GM12878 (cell line): ENCODE results near the gene INTS6L. TPM values are rescaled to one million over a fixed set of nuclear protein-coding genes. Genes with fewer than 3 reads are reported as not detected.

ENCODE experiments used
- ATAC-seq: fragments of 200-7000 bp; cut with Tn5 transposase; 3 replicates; pipeline ENCODE4 v1.9.1; 2020; ENCODE audit warnings: mild to moderate bottlenecking, moderate library complexity
- BruUV-seq: library from RNA; stranded (reverse); fragments of 400-500 nt; replicated peaks from 2 replicates; lab custom pipeline; 2021; lab: Mats Ljungman, UMichigan
- CTCF ChIA-PET: fragments of 300-600 bp; sonication (Branson Sonifier 250); formaldehyde crosslinking; extraction: SDS; loops from one replicate; lab custom pipeline; 2021; ENCODE audit warnings: inconsistent platforms; lab: Yijun Ruan, JAX
- POLR2A ChIA-PET: fragments of 350-600 bp; formaldehyde crosslinking; extraction: SDS; loops from one replicate; lab custom pipeline; 2021; ENCODE audit warnings: inconsistent platforms; lab: Charles Lee
- RAD21 ChIA-PET: fragments of 300-600 bp; sonication (Branson Sonifier 250); formaldehyde crosslinking; loops from one replicate; lab custom pipeline; 2023; ENCODE audit warnings: antibody characterized with exemption; ENCODE audit not compliant: unreplicated experiment; lab: Charles Lee
- SMC1A ChIA-PET: fragments of 300-600 bp; sonication (Branson Sonifier 250); formaldehyde crosslinking; loops from one replicate; lab custom pipeline; 2023; ENCODE audit not compliant: unreplicated experiment, uncharacterized antibody; lab: Charles Lee
- DNase-seq: peaks from one replicate; pipeline ENCODE4 v3.0.0-alpha.2; 2011; ENCODE audit warnings: low read depth, low spot score
- FAIRE-seq: peaks from 3 replicates; lab custom pipeline; 2011; peaks lifted over from hg19 to GRCh38; lab: Jason Lieb, UNC
- H2AFZ ChIP-seq: 2 replicates; pipeline ENCODE4 v1.6.0; 2011; ENCODE audit warnings: low read depth, low read length, control low read depth; ENCODE audit not compliant: control insufficient read depth
- H3K27ac ChIP-seq: 2 replicates; pipeline ENCODE4 v1.5.1; 2011; ENCODE audit warnings: control low read depth; ENCODE audit not compliant: control insufficient read depth, insufficient read depth
- H3K27me3 ChIP-seq, 2 experiments: replicated peaks in 1 of 2; 2 replicates each; pipeline versions ENCODE4 v1.6.0 to v1.6.1; 2011; ENCODE audit warnings: low read length in 1 of 2; ENCODE audit not compliant: control insufficient read depth in 2 of 2, insufficient read depth in 2 of 2
- H3K36me3 ChIP-seq, 2 experiments: 2 replicates each; pipeline ENCODE4 v1.5.1; 2011; ENCODE audit warnings: low read length in 1 of 2; ENCODE audit not compliant: control insufficient read depth in 2 of 2, insufficient read depth in 2 of 2
- H3K4me1 ChIP-seq: 2 replicates; pipeline ENCODE4 v1.6.1; 2011; ENCODE audit warnings: mild to moderate bottlenecking, low read length, moderate library complexity, mixed read lengths; ENCODE audit not compliant: control insufficient read depth, insufficient read depth
- H3K4me2 ChIP-seq: 2 replicates; pipeline ENCODE4 v1.6.0; 2011; ENCODE audit warnings: control low read depth; ENCODE audit not compliant: control insufficient read depth, insufficient read depth
- H3K4me3 ChIP-seq: fragments of 200-600 bp; sonication (generic); 2 replicates; pipeline ENCODE4 v1.5.1; 2016
- H3K79me2 ChIP-seq: 2 replicates; pipeline ENCODE4 v1.6.0; 2011; ENCODE audit warnings: low read length; ENCODE audit not compliant: control insufficient read depth, insufficient read depth
- H3K9ac ChIP-seq: 2 replicates; pipeline ENCODE4 v1.8.0; 2011; ENCODE audit warnings: low read length, control low read depth, mixed read lengths; ENCODE audit not compliant: control insufficient read depth, insufficient read depth
- H3K9me3 ChIP-seq: replicated peaks from 3 replicates; pipeline ENCODE4 v1.5.1; 2011; ENCODE audit warnings: mild to moderate bottlenecking, low read length; ENCODE audit not compliant: control insufficient read depth, insufficient read depth
- H4K20me1 ChIP-seq: 2 replicates; pipeline ENCODE4 v1.6.0; 2011; ENCODE audit not compliant: control insufficient read depth, insufficient read depth
- BMI1 ChIP-seq: fragments of 450-650 bp; IDR thresholded peaks from 2 replicates; pipeline ENCODE4 v1.6.1; 2016; ENCODE audit warnings: mild to moderate bottlenecking, moderate library complexity, borderline replicate concordance
- EED ChIP-seq: sonication (generic); IDR thresholded peaks from 2 replicates; pipeline ENCODE4 v1.6.1; 2016; ENCODE audit warnings: antibody characterized with exemption, low read depth
- EZH2 ChIP-seq: IDR thresholded peaks from 2 replicates; pipeline ENCODE4 v1.6.1; 2012; ENCODE audit warnings: low read depth, mild to moderate bottlenecking, control low read depth, inconsistent platforms, low read length, borderline replicate concordance; ENCODE audit not compliant: control insufficient read depth
- FOS ChIP-seq: IDR thresholded peaks from 3 replicates; pipeline ENCODE4 v1.6.1; 2011; ENCODE audit warnings: borderline replicate concordance; ENCODE audit not compliant: insufficient read length; ENCODE audit errors: extremely low read depth
- GABPA ChIP-seq: IDR thresholded peaks from 2 replicates; pipeline ENCODE4 v1.6.1; 2014; ENCODE audit warnings: antibody characterized with exemption, low read depth, mild to moderate bottlenecking, inconsistent platforms
- HDAC6 ChIP-seq: fragments of 200-600 bp; sonication (generic); IDR thresholded peaks from one replicate; pipeline ENCODE4 v1.8.0; 2017; ENCODE audit warnings: antibody characterized with exemption; ENCODE audit not compliant: unreplicated experiment
- IKZF1 ChIP-seq: fragments of 450-650 bp; conservative IDR thresholded peaks from 2 replicates; pipeline ENCODE4 v1.6.1; 2017; ENCODE audit warnings: antibody characterized with exemption, mild to moderate bottlenecking
- IKZF2 ChIP-seq, 2 experiments: fragments of 450-650 bp; IDR thresholded peaks; 2 replicates each; pipeline ENCODE4 v1.6.1; 2017; ENCODE audit warnings: mild to moderate bottlenecking in 2 of 2, moderate library complexity in 2 of 2
- LARP7 ChIP-seq: fragments of 450-650 bp; IDR thresholded peaks from 2 replicates; pipeline ENCODE4 v1.6.1; 2017; ENCODE audit warnings: mild to moderate bottlenecking
- MTA3 ChIP-seq: IDR thresholded peaks from 2 replicates; pipeline ENCODE4 v1.6.1; 2012; ENCODE audit warnings: low read length, inconsistent platforms, borderline replicate concordance
- SIX5 ChIP-seq: IDR thresholded peaks from 2 replicates; pipeline ENCODE4 v1.6.1; 2011; ENCODE audit warnings: mild to moderate bottlenecking, low read depth, low read length, moderate library complexity; ENCODE audit not compliant: severe bottlenecking
- SMARCA5 ChIP-seq: fragments of 450-650 bp; IDR thresholded peaks from 2 replicates; pipeline ENCODE4 v1.6.1; 2017; ENCODE audit warnings: mild to moderate bottlenecking
- SPI1 ChIP-seq: IDR thresholded peaks from 2 replicates; pipeline ENCODE4 v1.6.1; 2011; ENCODE audit warnings: low read depth, mild to moderate bottlenecking, low read length, moderate library complexity, borderline replicate concordance; ENCODE audit not compliant: insufficient read depth
- SUPT20H ChIP-seq: IDR thresholded peaks from 2 replicates; pipeline ENCODE4 v1.6.1; 2011; ENCODE audit warnings: low read depth, mild to moderate bottlenecking, low read length, moderate library complexity, borderline replicate concordance; ENCODE audit not compliant: control insufficient read depth
- WGBS: methylation state at CpG from one replicate; pipeline ENCODE4 v1.1.6; 2016; ENCODE audit warnings: low lambda C conversion rate; ENCODE audit not compliant: insufficient replicate concordance, insufficient coverage; ENCODE audit errors: missing lambda C conversion rate; 5-methylcytosine and 5-hydroxymethylcytosine counted together
- in situ Hi-C: fragments of 300-500 bp; cut with MboI; formaldehyde crosslinking; loops from 9 replicates; pipeline ENCODE4 v1.14.3; 2018; ENCODE audit warnings: mixed read lengths
- intact Hi-C: fragments of 100-400 bp; cut with micrococcal nuclease; formaldehyde crosslinking; loops from one replicate; pipeline ENCODE4 v1.14.2; 2022; ENCODE audit not compliant: unreplicated experiment
- polyA plus RNA-seq, 11 experiments: library from polyadenylated mRNA; depleted of rRNA in 4 of 11; unstranded in 6 of 11; stranded (reverse) in 5 of 11; fragments of >200 nt; fragmentation: Nextera tagmentation in 4 of 11; fragmentation: Illumina TruSeq in 1 of 11; extraction: Ambion mirVana in 4 of 11; extraction: Trizol in 1 of 11; gene quantifications; 1 replicate in 1 of 11; 2 replicates in 10 of 11; pipeline versions ENCODE4 v1.2.1 to v1.2.3, GENCODE V29; 2011 to 2016; ENCODE audit warnings: inconsistent platforms in 2 of 11, missing spikeins in 2 of 11, low read depth in 1 of 11
- total RNA-seq, 4 experiments: library from RNA; depleted of rRNA in 3 of 4; stranded (reverse); fragments of >200 nt in 3 of 4; fragmentation: Illumina TruSeq in 1 of 4; extraction: Trizol in 1 of 4; gene quantifications; 2 replicates each; pipeline versions ENCODE4 v1.2.1 to v1.2.3, GENCODE V29; 2013 to 2021
- TF ChIP-seq, protein P1 (sequence below): fragments of 450-650 bp; IDR thresholded peaks from 2 replicates; pipeline ENCODE4 v1.6.1; 2017; ENCODE audit warnings: mild to moderate bottlenecking, moderate library complexity
- TF ChIP-seq, protein P2 (sequence below): fragments of 450-650 bp; IDR thresholded peaks from 2 replicates; pipeline ENCODE4 v1.6.1; 2017; ENCODE audit warnings: mild to moderate bottlenecking, low read depth, inconsistent platforms; ENCODE audit not compliant: poor library complexity, severe bottlenecking

INTS6L gene
- total and polyA plus RNA-seq, 10 of the 15 experiments (the other 5 are each of a cell fraction or from before 2014, with no cell fraction given): 4.9 to 84.9 (median 15.3) TPM

DNA sequence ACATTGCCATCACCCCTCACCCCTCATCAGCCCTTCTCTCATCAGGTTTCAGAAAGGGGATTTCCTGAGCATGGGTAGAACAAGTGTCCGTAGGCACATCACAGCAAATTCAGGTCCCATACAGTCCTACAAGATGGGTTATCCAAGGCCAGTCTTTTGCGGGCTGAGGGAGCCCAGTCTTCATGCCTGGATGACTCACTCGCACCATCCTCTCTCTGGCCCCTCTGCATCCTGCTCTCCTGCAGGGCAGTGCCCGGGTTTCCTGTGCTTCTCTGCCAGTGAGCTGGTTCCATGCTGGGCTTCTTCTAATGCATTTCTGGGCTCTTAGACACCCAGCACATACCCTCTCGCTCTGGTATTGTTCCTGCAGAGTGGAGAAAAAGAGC lies 7.3 kb upstream of the INTS6L start:
- Histone ChIP-seq H3K9me3 (no peaks in the 10 kb centered on the region), H3K4me3 (no peak overlapping the region), H3K4me1 (peaks cover 7% of the 10 kb centered on the region), H3K4me2 (no peak overlapping the region), H3K27me3 (no peaks in the 10 kb centered on the region), H3K79me2 (no peaks in the 10 kb centered on the region), H4K20me1 (no peaks in the 10 kb centered on the region), H3K36me3 (no peaks in the 10 kb centered on the region), H3K9ac (no peak overlapping the region), H2AFZ (no peak overlapping the region; the same call in 1 of the 2 replicates), H3K27ac (no peak overlapping the region)
- RAD21 ChIA-PET: no interaction called here
- peak; percentile 18; the same call in 2 of the 3 replicates for ATAC-seq
- no peak for DNase-seq
- intact Hi-C loops (no loop called here), in situ Hi-C loops (no loop called here)
- SMC1A ChIA-PET: no interaction called here
- WGBS: 26% methylated on average over 5 of the region's 5 CpGs
- POLR2A ChIA-PET: no interaction called here
- CTCF ChIA-PET: interaction anchor here (0.8 kb wide), 1 partner anchor 47 kb away, joined by 3 read pairs; no protein-coding TSS in a partner anchor
- no TSS peak for BruUV-seq
- FAIRE-seq: no peak
- no peak for TF ChIP-seq GABPA
- no peak for TF ChIP-seq SPI1
- TF ChIP-seq, protein P1, sequence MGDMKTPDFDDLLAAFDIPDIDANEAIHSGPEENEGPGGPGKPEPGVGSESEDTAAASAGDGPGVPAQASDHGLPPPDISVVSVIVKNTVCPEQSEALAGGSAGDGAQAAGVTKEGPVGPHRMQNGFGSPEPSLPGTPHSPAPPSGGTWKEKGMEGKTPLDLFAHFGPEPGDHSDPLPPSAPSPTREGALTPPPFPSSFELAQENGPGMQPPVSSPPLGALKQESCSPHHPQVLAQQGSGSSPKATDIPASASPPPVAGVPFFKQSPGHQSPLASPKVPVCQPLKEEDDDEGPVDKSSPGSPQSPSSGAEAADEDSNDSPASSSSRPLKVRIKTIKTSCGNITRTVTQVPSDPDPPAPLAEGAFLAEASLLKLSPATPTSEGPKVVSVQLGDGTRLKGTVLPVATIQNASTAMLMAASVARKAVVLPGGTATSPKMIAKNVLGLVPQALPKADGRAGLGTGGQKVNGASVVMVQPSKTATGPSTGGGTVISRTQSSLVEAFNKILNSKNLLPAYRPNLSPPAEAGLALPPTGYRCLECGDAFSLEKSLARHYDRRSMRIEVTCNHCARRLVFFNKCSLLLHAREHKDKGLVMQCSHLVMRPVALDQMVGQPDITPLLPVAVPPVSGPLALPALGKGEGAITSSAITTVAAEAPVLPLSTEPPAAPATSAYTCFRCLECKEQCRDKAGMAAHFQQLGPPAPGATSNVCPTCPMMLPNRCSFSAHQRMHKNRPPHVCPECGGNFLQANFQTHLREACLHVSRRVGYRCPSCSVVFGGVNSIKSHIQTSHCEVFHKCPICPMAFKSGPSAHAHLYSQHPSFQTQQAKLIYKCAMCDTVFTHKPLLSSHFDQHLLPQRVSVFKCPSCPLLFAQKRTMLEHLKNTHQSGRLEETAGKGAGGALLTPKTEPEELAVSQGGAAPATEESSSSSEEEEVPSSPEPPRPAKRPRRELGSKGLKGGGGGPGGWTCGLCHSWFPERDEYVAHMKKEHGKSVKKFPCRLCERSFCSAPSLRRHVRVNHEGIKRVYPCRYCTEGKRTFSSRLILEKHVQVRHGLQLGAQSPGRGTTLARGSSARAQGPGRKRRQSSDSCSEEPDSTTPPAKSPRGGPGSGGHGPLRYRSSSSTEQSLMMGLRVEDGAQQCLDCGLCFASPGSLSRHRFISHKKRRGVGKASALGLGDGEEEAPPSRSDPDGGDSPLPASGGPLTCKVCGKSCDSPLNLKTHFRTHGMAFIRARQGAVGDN: no peak
- no peak for TF ChIP-seq EED
- TF ChIP-seq SUPT20H: no peak
- TF ChIP-seq IKZF1: no peak
- no peak for TF ChIP-seq SIX5
- TF ChIP-seq MTA3: no peak
- no peak for TF ChIP-seq EZH2
- TF ChIP-seq IKZF2 (IDR thresholded peaks at IDR 0.05): no peak
- TF ChIP-seq, protein P2, sequence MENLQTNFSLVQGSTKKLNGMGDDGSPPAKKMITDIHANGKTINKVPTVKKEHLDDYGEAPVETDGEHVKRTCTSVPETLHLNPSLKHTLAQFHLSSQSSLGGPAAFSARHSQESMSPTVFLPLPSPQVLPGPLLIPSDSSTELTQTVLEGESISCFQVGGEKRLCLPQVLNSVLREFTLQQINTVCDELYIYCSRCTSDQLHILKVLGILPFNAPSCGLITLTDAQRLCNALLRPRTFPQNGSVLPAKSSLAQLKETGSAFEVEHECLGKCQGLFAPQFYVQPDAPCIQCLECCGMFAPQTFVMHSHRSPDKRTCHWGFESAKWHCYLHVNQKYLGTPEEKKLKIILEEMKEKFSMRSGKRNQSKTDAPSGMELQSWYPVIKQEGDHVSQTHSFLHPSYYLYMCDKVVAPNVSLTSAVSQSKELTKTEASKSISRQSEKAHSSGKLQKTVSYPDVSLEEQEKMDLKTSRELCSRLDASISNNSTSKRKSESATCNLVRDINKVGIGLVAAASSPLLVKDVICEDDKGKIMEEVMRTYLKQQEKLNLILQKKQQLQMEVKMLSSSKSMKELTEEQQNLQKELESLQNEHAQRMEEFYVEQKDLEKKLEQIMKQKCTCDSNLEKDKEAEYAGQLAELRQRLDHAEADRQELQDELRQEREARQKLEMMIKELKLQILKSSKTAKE: no peak
- no peak for TF ChIP-seq LARP7
- no peak for TF ChIP-seq FOS
- TF ChIP-seq SMARCA5: no peak
- no peak for TF ChIP-seq HDAC6
- no peak for TF ChIP-seq BMI1
